ENCODE data around the gene TTF2.
"Not testable (repeated sequence)": the region's sequence is repeated elsewhere in the genome, so short reads cannot be mapped to it uniquely, and the experiment has no call there.

The TTF2 gene

GRCh38 chr1:117101858-117102257 lies 41.7 kb downstream of the TTF2 start:
- H3K4me3 ChIP-seq (ENCODE audit: insufficient read depth, low read depth, low read length); H3K27me3 ChIP-seq (ENCODE audit: control insufficient read depth, insufficient read depth, low read length, poor library complexity, severe bottlenecking); H3K9me3 ChIP-seq (ENCODE audit: control insufficient read depth, low read length); H3K4me1 ChIP-seq (ENCODE audit: control insufficient read depth, insufficient read depth, low read length); H3K27ac ChIP-seq (ENCODE audit: insufficient read depth, low read depth, low read length, poor library complexity, severe bottlenecking): not testable (repeated sequence)
- H3K36me3 ChIP-seq (ENCODE audit: control insufficient read depth, insufficient read depth, low read length): peaks cover 16% of the 10 kb centered on the region
- WGBS, 2 experiments: 95 to 96% methylated on average over 3 of the region's 3 CpGs

GRCh38 chr1:117104986-117105385 lies 44.9 kb downstream of the TTF2 start:
- Histone ChIP-seq H3K27me3 (ENCODE audit: control insufficient read depth, insufficient read depth, low read length, poor library complexity, severe bottlenecking) (no peaks in the 10 kb centered on the region), H3K4me1 (ENCODE audit: control insufficient read depth, insufficient read depth, low read length) (no peaks in the 10 kb centered on the region), H3K36me3 (ENCODE audit: control insufficient read depth, insufficient read depth, low read length) (peaks cover 38% of the 10 kb centered on the region), H3K27ac (ENCODE audit: insufficient read depth, low read depth, low read length, poor library complexity, severe bottlenecking) (no peak overlapping the region), H3K9me3 (ENCODE audit: control insufficient read depth, low read length) (no peaks in the 10 kb centered on the region), H3K4me3 (ENCODE audit: insufficient read depth, low read depth, low read length) (no peak overlapping the region)
- 90 to 95% methylated on average over 3 of the region's 3 CpGs for WGBS, 2 experiments

- Histone ChIP-seq H3K27ac (ENCODE audit: insufficient read depth, low read depth, low read length, poor library complexity, severe bottlenecking) (no peak overlapping the region), H3K4me3 (ENCODE audit: insufficient read depth, low read depth, low read length) (no peak overlapping the region), H3K9me3 (ENCODE audit: control insufficient read depth, low read length) (no peaks in the 10 kb centered on the region), H3K4me1 (ENCODE audit: control insufficient read depth, insufficient read depth, low read length) (no peaks in the 10 kb centered on the region), H3K27me3 (ENCODE audit: control insufficient read depth, insufficient read depth, low read length, poor library complexity, severe bottlenecking) (no peaks in the 10 kb centered on the region), H3K36me3 (ENCODE audit: control insufficient read depth, insufficient read depth, low read length) (peaks cover 40% of the 10 kb centered on the region)
Observed at GRCh38 chr1:117105722-117106121, 45.6 kb downstream of the TTF2 start.

GRCh38 chr1:117106478-117106877 lies 46.4 kb downstream of the TTF2 start:
- Histone ChIP-seq H3K4me1 (ENCODE audit: control insufficient read depth, insufficient read depth, low read length) (no peaks in the 10 kb centered on the region), H3K36me3 (ENCODE audit: control insufficient read depth, insufficient read depth, low read length) (peaks cover 45% of the 10 kb centered on the region), H3K4me3 (ENCODE audit: insufficient read depth, low read depth, low read length) (no peak overlapping the region), H3K9me3 (ENCODE audit: control insufficient read depth, low read length) (no peaks in the 10 kb centered on the region), H3K27ac (ENCODE audit: insufficient read depth, low read depth, low read length, poor library complexity, severe bottlenecking) (no peak overlapping the region), H3K27me3 (ENCODE audit: control insufficient read depth, insufficient read depth, low read length, poor library complexity, severe bottlenecking) (no peaks in the 10 kb centered on the region)
- WGBS, 2 experiments: 88 to 95% methylated on average over 2 of the region's 2 CpGs

- WGBS, 2 experiments: 88 to 100% methylated on average over 2 of the region's 2 CpGs
- H3K27me3 ChIP-seq (ENCODE audit: control insufficient read depth, insufficient read depth, low read length, poor library complexity, severe bottlenecking): no peaks in the 10 kb centered on the region
- H3K36me3 ChIP-seq (ENCODE audit: control insufficient read depth, insufficient read depth, low read length): peaks cover 37% of the 10 kb centered on the region
- no peak overlapping the region for H3K4me3 ChIP-seq (ENCODE audit: insufficient read depth, low read depth, low read length)
- no peak overlapping the region for H3K27ac ChIP-seq (ENCODE audit: insufficient read depth, low read depth, low read length, poor library complexity, severe bottlenecking)
- no peaks in the 10 kb centered on the region for H3K4me1 ChIP-seq (ENCODE audit: control insufficient read depth, insufficient read depth, low read length)
- H3K9me3 ChIP-seq (ENCODE audit: control insufficient read depth, low read length): no peaks in the 10 kb centered on the region
Observed at GRCh38 chr1:117107364-117107763, 47.2 kb downstream of the TTF2 start.

- Histone ChIP-seq H3K27ac (ENCODE audit: insufficient read depth, low read depth, low read length, poor library complexity, severe bottlenecking) (no peak overlapping the region), H3K27me3 (ENCODE audit: control insufficient read depth, insufficient read depth, low read length, poor library complexity, severe bottlenecking) (no peaks in the 10 kb centered on the region), H3K9me3 (ENCODE audit: control insufficient read depth, low read length) (no peaks in the 10 kb centered on the region), H3K4me1 (ENCODE audit: control insufficient read depth, insufficient read depth, low read length) (peaks cover 5% of the 10 kb centered on the region), H3K4me3 (ENCODE audit: insufficient read depth, low read depth, low read length) (no peak overlapping the region), H3K36me3 (ENCODE audit: control insufficient read depth, insufficient read depth, low read length) (peaks cover 59% of the 10 kb centered on the region)
- 80 to 98% methylated on average over 2 of the region's 2 CpGs for WGBS, 2 experiments
Observed at GRCh38 chr1:117110774-117111173, 50.6 kb downstream of the TTF2 start.

GRCh38 chr1:117112047-117112717 lies 52.1 kb downstream of the TTF2 start:
- H3K27me3 ChIP-seq (ENCODE audit: control insufficient read depth, insufficient read depth, low read length, poor library complexity, severe bottlenecking): no peaks in the 10 kb centered on the region
- H3K4me3 ChIP-seq (ENCODE audit: insufficient read depth, low read depth, low read length): no peak overlapping the region
- H3K4me1 ChIP-seq (ENCODE audit: control insufficient read depth, insufficient read depth, low read length): peaks cover 5% of the 10 kb centered on the region
- H3K36me3 ChIP-seq (ENCODE audit: control insufficient read depth, insufficient read depth, low read length): peaks cover 62% of the 10 kb centered on the region
- no peaks in the 10 kb centered on the region for H3K9me3 ChIP-seq (ENCODE audit: control insufficient read depth, low read length)
- 85% methylated on average over 6 to 7 of the region's 7 CpGs for WGBS, 2 experiments
- no peak overlapping the region for H3K27ac ChIP-seq (ENCODE audit: insufficient read depth, low read depth, low read length, poor library complexity, severe bottlenecking)

GRCh38 chr1:117113199-117113598 lies 53.1 kb downstream of the TTF2 start:
- no peaks in the 10 kb centered on the region for H3K9me3 ChIP-seq (ENCODE audit: control insufficient read depth, low read length)
- WGBS, 2 experiments: 91 to 95% methylated on average over 11 of the region's 11 CpGs
- H3K4me3 ChIP-seq (ENCODE audit: insufficient read depth, low read depth, low read length): no peak overlapping the region
- H3K36me3 ChIP-seq (ENCODE audit: control insufficient read depth, insufficient read depth, low read length): peaks cover 63% of the 10 kb centered on the region
- peaks cover 5% of the 10 kb centered on the region for H3K4me1 ChIP-seq (ENCODE audit: control insufficient read depth, insufficient read depth, low read length)
- no peak overlapping the region for H3K27ac ChIP-seq (ENCODE audit: insufficient read depth, low read depth, low read length, poor library complexity, severe bottlenecking)
- H3K27me3 ChIP-seq (ENCODE audit: control insufficient read depth, insufficient read depth, low read length, poor library complexity, severe bottlenecking): no peaks in the 10 kb centered on the region

- Histone ChIP-seq H3K4me3 (ENCODE audit: insufficient read depth, low read depth, low read length) (no peak overlapping the region), H3K9me3 (ENCODE audit: control insufficient read depth, low read length) (no peaks in the 10 kb centered on the region), H3K27ac (ENCODE audit: insufficient read depth, low read depth, low read length, poor library complexity, severe bottlenecking) (no peak overlapping the region), H3K4me1 (ENCODE audit: control insufficient read depth, insufficient read depth, low read length) (peaks cover 5% of the 10 kb centered on the region), H3K36me3 (ENCODE audit: control insufficient read depth, insufficient read depth, low read length) (peaks cover 51% of the 10 kb centered on the region), H3K27me3 (ENCODE audit: control insufficient read depth, insufficient read depth, low read length, poor library complexity, severe bottlenecking) (no peaks in the 10 kb centered on the region)
- WGBS, 2 experiments: 80% methylated on average over 1 of the region's 2 CpGs; no CpG with 5 or more reads in 1 of the 2 experiments
Observed at GRCh38 chr1:117114877-117115276, 54.8 kb downstream of the TTF2 start.

- no peak overlapping the region for H3K27ac ChIP-seq (ENCODE audit: insufficient read depth, low read depth, low read length, poor library complexity, severe bottlenecking)
- H3K9me3 ChIP-seq (ENCODE audit: control insufficient read depth, low read length): no peaks in the 10 kb centered on the region
- H3K27me3 ChIP-seq (ENCODE audit: control insufficient read depth, insufficient read depth, low read length, poor library complexity, severe bottlenecking): no peaks in the 10 kb centered on the region
- H3K4me1 ChIP-seq (ENCODE audit: control insufficient read depth, insufficient read depth, low read length): peaks cover 14% of the 10 kb centered on the region
- H3K36me3 ChIP-seq (ENCODE audit: control insufficient read depth, insufficient read depth, low read length): peaks cover 43% of the 10 kb centered on the region
- no peak overlapping the region for H3K4me3 ChIP-seq (ENCODE audit: insufficient read depth, low read depth, low read length)
- WGBS, 2 experiments: 94 to 96% methylated on average over 13 of the region's 13 CpGs
Observed at GRCh38 chr1:117116090-117116783, 56.1 kb downstream of the TTF2 start.
